Renal pelvis (tissue), 4 donors: ENCODE measurements around the gene LRRC8A. TPM values are rescaled to one million over a fixed set of nuclear protein-coding genes. Genes with fewer than 3 reads are reported as not detected.
"Not testable (repeated sequence)": the region's sequence is repeated elsewhere in the genome, so short reads cannot be mapped to it uniquely, and the experiment has no call there.

Experiments used
- DNase-seq: peaks from one replicate; pipeline ENCODE4 v3.0.0-alpha.2; 2013
- polyA plus RNA-seq, 3 donors: library from polyadenylated mRNA; unstranded; fragments of 120-200 nt; gene quantifications; one replicate each; pipeline ENCODE4 v1.2.1, GENCODE V29; 2013; ENCODE audit not compliant: insufficient read length in 3 of 3

Gene LRRC8A
- polyA plus RNA-seq, 3 donors: 27.9 to 36.2 (median 34.7) TPM

GRCh38 chr9:128947277-128947526, 65.3 kb downstream of the LRRC8A start:
- DNase-seq: no peak

- peak; percentile 93 for DNase-seq
Measured at GRCh38 chr9:128947527-128948301, 65.8 kb downstream of the LRRC8A start, which contains the start of the genes DOLK and NUP188. DOLK (minus strand) TSS chr9:128947603; CDS start chr9:128947303, 300 bp downstream. NUP188 (plus strand) TSS chr9:128947699; CDS start chr9:128947720, 21 bp downstream.

- DNase-seq: not testable (repeated sequence)
Measured at GRCh38 chr9:128961403-128961802, 79.5 kb downstream of the LRRC8A start.

Other genes starting within 250 kb of the LRRC8A start
- gene DYNC2I2, start 225.3 kb upstream of the LRRC8A start, polyA plus RNA-seq: 10 to 100 TPM; 78.6 to 91.0 (median 86.0) TPM
- gene SET, start 192.9 kb upstream of the LRRC8A start, polyA plus RNA-seq: 100 to 1,000 TPM; 571 to 647 (median 631) TPM
- 10 to 100 TPM; 13.0 to 14.9 (median 13.7) TPM for gene PKN3, start 179.6 kb upstream of the LRRC8A start, polyA plus RNA-seq
- 10 to 100 TPM; 21.3 to 24.7 (median 23.4) TPM for gene ZDHHC12, start 158.0 kb upstream of the LRRC8A start, polyA plus RNA-seq
- gene ZER1, start 110.2 kb upstream of the LRRC8A start, polyA plus RNA-seq: 10 to 100 TPM; 35.5 to 43.2 (median 38.9) TPM
- 10 to 100 TPM; 40.1 to 45.5 (median 41.6) TPM for gene TBC1D13, start 94.9 kb upstream of the LRRC8A start, polyA plus RNA-seq
- 10 to 100 TPM in 2 of 3 donors, 1 to 10 TPM in 1; 8.8 to 17.0 (median 15.2) TPM for gene ENDOG, start 63.6 kb upstream of the LRRC8A start, polyA plus RNA-seq
- 10 to 100 TPM; 43.6 to 59.1 (median 43.6) TPM for gene SPOUT1, start 52.3 kb upstream of the LRRC8A start, polyA plus RNA-seq
- gene KYAT1, start 183 bp upstream of the LRRC8A start, polyA plus RNA-seq: 10 to 100 TPM; 15.9 to 35.5 (median 29.4) TPM
- gene PHYHD1, start 38.8 kb downstream of the LRRC8A start, polyA plus RNA-seq: 10 to 100 TPM; 58.7 to 69.0 (median 63.6) TPM
- 10 to 100 TPM; 17.8 to 19.8 (median 19.1) TPM for gene DOLK, start 65.5 kb downstream of the LRRC8A start, polyA plus RNA-seq
- 10 to 100 TPM; 43.7 to 61.3 (median 60.5) TPM for gene NUP188, start 65.6 kb downstream of the LRRC8A start, polyA plus RNA-seq
- 100 to 1,000 TPM; 128 to 158 (median 141) TPM for gene SH3GLB2, start 146.2 kb downstream of the LRRC8A start, polyA plus RNA-seq
- gene MIGA2, start 154.5 kb downstream of the LRRC8A start, polyA plus RNA-seq: 10 to 100 TPM; 22.9 to 33.4 (median 25.1) TPM
- gene DOLPP1, start 199.0 kb downstream of the LRRC8A start, polyA plus RNA-seq: 10 to 100 TPM; 18.2 to 23.3 (median 23.0) TPM
- 10 to 100 TPM; 48.3 to 57.5 (median 53.9) TPM for gene CRAT, start 228.7 kb downstream of the LRRC8A start, polyA plus RNA-seq
- gene PTPA, start 229.3 kb downstream of the LRRC8A start, polyA plus RNA-seq: 100 to 1,000 TPM; 118 to 133 (median 129) TPM